IPS DF 19.7 (cell line): ENCODE data around the gene POLR2E.

Source experiments
- DNase-seq: peaks from one replicate; pipeline ENCODE4 v3.0.0-alpha.2; 2013; ENCODE audit warnings: low read depth, low spot score

Gene POLR2E

DNA sequence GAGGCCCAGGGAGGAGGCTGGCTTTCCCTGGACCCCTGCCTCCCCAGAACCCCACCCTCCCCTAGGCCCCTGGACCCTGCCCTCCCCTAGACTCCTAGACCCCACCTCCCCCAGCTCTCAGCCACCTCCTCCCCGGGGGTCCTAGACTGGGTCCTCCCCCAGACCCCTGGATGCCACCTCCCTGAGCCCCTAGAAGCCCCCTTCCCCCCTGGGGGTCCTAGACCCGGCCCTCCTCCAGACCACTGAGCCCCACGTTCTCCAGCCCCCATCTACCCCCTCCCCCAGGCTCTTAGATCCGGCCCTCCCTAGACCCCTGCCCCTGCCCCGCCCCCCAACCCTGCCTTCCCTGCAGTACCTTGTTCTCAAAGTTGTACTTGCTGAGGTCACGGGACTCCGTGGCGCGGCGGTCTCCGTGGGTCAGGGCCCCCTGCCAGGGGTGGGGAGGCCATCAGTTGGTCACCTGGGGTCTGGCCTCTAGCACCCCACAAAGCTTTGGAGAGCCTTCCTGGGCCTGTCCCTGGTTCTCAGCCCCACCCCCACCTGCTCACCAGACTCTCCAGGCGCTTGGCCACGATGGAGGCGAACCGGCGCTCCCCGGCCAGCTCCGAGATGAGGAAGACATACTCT, 16.6 kb upstream of the POLR2E start:
- DNase-seq = no peak

DNA sequence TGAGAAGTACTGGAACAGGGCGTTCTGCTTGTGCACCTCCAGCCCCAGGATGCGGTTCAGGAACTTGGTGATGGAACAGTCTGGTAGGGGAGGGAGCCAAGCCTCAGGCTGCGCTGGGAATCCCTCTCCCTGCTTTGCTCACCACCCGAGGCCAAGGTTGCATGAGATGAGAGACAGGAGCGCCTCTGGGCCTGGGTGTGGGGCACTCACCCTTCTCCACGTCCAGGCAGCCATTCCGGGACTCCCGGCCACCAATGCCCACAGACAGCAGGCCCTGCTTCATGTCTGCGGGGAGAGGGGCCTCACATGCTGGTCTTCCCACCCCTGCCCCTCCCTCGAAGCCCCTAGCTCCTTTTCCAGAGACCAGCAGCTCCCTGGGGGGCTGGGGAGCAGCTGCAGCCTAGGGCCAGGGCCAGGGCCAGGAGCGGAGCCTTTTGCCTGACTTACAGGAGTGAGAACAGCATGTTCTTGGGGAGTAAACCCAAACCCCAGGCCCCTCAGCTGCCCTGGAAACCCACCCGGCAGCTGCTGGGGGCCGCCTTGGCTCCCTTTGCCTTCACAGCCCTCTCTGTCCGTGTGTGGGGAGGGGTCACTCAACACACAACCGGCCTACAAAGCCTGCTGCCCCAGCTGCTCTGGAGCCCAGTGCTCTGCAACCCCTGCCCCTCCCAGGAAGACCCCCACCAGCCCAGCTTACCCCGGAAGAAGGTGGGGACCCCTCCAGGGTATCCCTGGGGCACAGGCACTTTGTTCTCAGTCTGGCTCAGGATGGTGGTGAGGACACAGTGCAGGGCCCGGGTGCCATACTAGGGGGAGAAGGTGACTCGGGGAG, 15.8 kb upstream of the POLR2E start:
- DNase-seq = no peak

DNA sequence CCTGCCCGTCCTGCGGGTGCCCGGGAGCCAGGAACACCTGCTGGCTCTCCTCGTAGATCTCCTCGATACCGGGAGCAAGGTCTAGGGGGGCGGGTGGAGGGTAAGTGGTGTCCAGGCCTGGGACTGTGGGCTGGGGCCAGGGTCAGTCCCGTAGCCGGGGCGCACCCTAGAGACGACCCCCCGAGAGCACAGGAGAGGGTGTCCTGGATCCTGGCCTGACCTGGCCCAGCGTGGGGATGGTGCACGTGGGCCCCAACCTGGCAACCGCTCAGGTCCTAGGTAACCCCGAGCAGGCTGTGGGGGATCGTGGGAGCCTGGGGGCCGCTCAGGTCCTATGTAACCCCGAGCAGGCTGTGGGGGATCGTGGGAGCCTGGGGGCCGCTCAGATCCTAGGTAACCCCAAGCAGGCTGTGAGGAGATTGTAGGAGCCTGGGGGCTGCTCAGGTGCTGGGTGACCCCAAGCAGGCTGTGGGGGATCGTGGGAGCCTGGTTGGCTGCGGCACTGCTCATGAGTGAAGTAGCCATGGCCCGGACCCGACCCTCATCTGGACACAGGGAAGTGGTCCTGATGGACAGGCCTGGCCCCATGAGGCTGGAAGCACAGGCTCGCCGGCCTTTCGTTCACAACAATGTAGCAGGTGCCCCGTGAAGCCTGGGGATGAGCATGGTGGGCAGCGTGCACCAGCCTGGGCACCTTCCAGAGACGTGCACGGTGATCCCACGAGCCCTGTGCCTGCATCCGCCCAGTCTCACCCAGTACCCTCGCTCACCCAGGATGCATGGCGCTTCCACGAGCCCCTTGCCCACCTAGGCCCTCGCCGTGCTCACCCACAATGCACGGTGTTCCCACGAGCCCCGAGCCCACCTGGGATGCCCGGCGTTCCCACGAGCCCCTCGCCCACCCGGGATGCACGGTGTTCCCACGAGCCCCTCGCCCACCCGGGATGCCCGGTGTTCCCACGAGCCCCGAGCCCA, 14.8 kb upstream of the POLR2E start:
- DNase-seq = no peak

DNA sequence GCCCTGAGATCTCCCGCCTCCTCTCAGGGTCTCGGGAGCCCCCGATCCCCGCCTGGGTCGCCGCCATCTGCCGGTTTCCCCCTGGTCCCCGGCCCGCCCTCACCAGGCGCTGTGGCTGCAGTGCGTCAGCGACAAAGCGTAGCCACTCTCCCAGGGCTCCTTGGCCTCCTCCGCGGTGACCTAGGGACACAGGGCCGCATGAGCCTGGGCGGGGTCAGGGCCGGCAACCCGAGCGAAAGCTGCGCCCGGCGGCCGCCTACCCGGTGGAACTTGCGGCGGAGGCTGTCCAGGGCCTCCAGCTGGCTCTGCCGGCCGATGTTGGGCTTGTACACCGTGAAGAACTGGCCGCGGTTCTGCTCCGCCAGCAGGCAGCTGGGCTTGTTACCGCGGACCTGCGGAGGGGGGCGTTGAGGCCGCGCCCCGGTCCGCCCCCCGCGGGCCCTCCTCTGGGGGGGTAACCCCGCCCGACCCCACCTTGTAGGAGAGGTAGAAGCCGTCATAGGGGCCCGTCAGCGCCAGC, 13.9 kb upstream of the POLR2E start:
- no peak for DNase-seq

DNA sequence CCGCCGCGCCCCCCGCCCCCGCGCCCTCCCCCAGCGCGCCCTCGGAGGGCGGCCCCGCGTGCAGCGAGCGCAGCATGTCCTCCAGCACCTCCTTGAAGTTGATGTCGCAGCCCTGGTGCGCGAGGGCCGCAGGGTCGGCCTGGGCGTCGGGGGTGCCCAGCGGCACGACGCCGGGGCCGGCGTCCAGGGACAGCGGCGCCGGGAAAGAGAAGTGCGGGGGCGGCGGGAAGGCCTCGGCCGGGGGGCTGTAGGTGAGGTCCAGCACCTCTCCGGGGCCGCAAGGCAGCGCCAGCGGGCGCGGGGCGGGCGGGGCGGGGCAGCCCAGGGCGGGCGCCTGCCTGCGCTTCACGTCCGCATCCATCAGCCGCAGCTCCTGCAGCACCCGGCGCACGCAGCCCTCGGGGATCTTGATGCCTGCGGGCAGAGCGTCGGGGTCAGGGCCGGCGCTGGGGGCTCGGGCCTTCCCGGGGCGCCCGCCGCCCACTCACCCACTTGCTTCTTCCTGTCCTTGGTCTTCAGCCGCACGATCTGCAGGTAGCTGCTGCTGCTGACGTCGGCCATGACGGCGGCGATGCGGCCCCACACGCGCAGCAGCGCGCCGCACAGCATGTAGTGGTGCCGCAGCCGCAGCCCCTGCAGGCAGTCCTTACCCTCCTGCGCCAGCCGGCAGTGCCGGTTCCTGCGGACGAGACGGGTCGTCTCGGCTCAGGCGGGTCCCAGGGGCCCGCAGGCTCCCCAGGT, 13.3 kb upstream of the POLR2E start:
- no peak for DNase-seq

DNA sequence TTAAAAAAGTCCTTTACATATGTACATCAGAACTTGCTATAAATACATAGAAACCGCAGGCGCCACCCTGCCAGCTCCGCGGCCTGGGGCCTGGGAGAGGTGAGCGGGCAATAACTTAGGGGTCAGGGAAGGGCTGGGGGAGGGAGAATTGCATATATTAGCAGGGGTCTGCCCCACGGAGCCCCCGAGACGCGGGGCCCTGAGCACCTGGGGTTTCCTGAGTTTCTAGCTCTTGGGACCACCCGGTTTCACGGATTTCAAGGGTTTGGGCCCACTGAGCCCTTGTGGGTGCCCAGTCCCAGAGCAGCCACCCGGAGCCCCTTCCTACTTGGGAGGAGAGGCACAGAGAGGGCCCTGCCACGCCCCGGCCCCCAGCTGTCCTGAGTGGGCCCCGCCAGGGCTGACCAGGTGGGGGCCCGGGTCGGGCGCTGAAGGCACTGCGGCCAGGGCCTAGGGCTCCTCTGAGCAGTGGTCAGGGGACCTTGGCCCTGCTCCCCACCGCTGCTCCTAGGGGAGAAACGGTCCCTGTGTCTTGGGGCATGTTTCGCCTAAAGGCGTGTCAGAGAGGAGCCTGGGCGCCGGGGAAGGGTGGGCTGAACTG, 12.6 kb upstream of the POLR2E start:
- DNase-seq = no peak

DNA sequence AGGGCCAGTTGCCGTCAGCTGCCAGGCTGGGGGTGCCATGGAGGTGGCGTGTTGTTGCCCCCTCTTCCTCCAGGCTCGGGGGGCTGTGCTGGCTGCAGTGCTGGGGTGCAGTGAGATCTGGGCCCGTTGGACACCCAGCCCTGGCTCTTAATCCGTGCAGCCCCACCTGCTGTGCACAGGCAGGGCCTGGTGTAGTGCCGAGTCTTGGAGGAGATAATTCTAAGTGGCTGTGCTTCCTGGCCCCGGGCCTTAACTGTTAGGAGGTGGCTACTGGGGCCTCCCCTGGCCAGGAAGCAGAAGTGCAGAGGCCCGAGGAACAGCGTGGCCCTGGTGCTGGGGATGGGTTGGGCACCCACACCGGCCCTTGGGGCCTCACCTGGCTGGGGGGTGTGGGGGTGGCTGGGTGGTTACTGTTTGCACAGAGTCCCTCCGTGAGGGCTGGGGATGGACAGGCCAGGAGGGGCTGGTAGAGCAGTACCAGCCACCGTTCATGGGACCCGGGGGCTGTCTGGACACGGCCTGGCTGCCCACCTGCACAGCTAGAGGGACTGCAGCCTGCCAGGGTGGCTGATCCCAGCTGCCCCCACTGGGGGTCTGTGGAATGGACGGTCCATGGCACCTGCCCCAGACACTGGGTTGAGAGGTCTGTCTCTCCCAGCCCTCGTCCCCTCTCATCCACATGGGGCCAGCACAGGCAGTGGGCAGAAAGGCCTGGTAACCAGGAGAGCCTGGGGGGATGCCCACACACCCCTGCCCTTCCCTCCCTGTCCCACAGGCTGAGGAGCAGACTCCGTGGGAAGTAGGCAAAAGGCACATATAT, 11.9 kb upstream of the POLR2E start:
- no peak for DNase-seq

DNA sequence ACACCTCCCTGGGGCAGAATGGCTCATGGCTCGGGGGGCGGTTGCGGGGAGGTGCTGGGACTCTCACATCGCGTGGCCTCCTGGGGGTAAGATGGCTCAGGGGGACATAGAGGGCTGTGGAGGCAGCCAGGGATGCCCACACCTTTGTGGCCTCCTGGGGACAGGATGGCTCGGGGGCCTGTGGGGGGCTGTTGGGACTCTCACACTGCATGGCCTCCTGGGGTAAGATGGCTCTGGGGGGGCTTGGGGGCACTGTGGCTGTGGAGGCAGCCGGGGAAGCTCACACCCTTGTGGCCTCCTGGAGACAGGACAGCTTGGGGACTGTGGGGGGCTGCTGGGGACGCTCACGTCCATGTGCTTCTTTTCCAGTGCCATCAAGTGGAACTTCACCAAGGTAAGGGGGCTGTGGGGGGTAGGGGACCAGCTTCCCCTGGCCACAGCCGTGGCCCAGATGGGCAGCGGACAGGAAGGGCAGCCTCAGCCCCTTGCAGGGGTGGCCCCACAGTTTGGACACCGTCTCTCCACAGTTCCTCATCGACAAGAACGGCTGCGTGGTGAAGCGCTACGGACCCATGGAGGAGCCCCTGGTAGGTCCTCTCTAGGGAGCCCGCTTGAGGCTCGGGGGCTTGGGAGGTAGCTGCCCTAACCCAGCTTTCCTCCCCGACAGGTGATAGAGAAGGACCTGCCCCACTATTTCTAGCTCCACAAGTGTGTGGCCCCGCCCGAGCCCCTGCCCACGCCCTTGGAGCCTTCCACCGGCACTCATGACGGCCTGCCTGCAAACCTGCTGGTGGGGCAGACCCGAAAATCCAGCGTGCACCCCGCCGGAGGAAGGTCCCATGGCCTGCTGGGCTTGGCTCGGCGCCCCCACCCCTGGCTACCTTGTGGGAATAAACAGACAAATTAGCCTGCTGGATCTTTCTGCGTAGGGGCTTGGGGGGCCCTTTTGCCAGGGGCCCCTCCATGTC, 11.0 kb upstream of the POLR2E start:
- DNase-seq = no peak

DNA sequence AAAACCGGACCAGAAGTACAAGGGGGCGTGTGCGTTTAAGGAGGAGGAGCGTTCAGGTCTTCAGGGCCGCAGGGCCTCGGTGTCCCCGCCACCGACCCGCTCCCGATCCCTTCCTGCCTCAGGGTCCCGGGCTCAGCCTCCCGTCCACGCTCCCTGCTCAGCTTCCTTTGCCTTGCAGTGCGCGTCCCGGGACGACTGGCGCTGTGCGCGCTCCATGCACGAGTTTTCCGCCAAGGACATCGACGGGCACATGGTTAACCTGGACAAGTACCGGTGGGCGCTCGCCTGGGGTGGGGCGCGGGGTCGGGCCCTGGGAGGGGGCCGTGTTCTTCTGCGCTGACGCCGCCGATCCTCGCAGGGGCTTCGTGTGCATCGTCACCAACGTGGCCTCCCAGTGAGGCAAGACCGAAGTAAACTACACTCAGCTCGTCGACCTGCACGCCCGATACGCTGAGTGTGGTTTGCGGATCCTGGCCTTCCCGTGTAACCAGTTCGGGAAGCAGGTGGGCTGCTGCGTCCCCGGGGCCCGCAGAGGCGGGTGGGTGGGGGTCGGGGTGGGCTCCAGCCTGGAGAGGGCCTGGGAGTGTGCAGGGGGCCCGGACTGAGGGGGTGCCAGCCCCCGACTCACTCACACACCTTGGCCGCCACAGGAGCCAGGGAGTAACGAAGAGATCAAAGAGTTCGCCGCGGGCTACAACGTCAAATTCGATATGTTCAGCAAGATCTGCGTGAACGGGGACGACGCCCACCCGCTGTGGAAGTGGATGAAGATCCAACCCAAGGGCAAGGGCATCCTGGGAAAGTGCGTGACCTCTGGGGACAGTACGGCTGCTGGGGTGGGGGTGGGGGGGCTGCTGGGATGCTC, 10.1 kb upstream of the POLR2E start:
- DNase-seq = no peak

DNA sequence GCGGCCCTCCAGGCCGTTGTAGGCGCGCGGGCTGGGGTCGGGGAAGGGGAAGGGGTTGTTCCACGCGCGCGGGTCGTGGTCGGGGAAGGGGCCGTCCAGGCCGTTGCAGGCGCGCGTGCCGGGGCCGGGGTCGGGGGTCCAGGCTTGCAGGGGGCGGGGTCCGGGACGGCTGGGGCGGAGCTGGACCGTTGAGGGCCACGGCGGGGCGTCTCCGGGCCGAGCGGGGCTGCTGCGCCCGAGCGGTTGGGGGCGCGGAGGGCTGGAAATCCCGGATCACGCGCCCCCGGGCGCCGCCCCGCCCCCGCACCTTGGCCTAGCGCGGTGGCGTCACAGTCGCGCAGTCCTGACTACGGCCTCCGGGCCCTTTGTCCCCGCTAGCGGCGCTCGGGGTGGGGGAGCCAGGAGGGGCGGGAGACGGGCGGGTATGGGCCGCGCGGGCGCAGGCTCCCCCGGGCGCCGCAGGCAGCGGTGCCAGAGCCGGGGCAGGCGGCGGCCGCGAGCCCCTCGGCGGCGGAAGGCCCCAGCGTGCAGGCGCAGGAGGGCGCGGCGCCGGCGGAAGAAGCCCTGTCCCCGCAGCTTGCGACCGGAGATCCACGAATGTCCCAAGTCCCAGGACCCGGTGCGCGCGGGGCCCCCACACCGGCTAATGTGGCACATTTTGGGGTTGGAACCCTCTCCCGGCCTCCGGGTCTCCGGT, 9.3 kb upstream of the POLR2E start:
- DNase-seq = no peak

DNA sequence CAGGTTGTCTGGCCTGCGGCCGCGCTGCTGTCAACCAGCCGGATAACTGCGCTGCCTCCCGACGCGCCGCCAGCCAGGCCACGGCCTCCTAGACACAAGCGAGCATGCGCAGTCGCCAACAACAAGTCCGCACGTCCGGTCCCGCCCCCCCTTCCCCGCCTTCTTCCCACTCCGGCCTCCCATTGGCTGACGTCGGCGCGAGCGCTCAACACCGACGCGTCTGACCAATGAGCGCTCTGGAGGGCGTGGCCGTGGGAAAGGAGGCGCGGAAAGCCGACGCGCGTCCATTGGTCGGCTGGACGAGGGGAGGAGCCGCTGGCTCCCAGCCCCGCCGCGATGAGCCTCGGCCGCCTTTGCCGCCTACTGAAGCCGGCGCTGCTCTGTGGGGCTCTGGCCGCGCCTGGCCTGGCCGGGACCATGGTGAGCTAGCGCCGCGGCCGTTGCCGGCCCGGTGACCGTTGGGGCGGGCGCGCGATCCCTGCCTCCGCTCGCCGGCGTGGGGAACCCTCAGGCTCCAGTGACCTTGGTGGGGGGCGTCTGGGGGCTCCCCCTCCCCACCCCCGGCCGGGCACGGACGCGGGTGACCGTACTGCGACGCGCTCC, 8.6 kb upstream of the POLR2E start, which contains the start of gene GPX4:
TSS of gene GPX4 (plus strand) at position 287 of the 603 bp plus-strand sequence. CDS start at position 337, 50 bp downstream.
- DNase-seq = peak; percentile 83

DNA sequence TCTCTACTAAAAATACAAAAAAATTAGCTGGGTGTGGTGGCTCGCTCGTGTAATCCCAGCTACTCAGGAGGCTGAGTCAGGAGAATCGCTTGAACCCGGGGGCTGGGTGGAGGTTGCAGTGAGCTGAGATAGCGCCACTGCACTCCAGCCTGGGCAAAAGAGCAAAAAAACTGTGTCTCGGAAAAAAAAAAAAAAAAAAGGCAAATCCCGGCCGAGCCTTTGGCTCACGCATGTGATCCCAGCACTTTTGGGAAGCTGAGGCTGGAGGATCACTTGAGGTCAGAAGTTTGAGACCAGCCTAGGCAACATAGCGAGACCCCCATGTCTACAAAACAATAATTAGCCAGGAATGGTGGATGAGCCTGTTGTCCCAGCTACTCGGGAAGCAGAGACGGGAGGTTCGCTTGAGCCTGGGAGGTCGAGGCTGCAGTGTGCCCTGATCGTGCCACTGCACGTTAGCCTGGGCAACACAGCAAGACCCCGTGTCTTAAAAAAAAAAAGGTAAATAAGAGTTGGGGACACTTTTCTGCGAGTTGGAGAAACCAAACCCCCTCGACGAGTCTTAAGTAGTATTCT, 8.0 kb upstream of the POLR2E start:
- no peak for DNase-seq

DNA sequence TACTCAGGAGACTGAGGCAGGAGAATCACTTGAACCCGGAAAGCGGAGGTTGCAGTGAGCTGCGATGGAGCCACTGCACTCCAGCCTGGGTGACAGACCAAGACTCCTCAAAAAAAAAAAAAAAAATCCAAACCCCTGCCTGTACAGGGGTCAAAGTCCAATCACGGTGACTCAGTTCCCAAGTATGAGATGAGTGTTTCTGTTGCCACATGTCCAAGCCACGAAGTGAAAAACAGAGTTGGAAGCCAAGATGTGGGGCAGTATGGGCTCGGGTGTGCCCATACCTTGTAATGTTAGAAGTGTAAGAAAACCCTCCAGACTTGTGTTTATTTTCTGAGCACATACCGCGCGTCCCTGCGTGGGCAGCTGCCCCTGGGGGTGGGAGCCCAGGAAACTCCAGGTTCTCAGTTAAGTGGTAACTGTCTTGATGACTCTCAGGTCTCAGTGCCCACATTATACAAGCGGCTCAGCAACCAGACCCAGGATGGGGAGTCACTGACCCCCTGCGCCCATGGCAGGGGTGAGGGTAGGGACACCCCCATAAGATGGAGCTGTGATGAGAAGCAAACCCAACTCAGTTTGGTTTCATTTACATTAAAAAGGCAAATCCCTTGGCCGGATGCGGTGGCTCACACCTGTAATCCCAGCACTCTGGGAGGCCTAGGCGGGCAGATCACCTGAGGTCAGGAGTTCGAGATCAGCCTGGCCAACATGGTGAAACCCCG, 7.4 kb upstream of the POLR2E start:
- DNase-seq = no peak

DNA sequence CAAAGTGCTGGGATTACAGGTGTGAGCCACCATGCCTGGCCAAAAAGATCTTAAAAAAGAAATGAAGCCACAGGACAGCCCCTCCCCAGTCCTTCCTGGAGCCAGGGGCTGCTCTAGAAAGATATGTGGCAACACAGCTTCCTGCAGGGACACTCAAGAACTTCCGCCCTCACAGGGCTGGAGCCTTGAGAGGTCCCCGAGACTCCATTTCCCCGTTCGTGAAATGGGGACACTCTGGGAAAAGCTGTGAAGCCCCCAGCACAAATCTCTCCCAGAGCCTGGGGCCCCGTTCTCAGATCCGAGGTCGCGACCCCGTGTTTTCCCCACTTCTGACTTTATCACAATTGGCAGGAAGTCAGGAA, 6.1 kb upstream of the POLR2E start:
- no peak for DNase-seq

DNA sequence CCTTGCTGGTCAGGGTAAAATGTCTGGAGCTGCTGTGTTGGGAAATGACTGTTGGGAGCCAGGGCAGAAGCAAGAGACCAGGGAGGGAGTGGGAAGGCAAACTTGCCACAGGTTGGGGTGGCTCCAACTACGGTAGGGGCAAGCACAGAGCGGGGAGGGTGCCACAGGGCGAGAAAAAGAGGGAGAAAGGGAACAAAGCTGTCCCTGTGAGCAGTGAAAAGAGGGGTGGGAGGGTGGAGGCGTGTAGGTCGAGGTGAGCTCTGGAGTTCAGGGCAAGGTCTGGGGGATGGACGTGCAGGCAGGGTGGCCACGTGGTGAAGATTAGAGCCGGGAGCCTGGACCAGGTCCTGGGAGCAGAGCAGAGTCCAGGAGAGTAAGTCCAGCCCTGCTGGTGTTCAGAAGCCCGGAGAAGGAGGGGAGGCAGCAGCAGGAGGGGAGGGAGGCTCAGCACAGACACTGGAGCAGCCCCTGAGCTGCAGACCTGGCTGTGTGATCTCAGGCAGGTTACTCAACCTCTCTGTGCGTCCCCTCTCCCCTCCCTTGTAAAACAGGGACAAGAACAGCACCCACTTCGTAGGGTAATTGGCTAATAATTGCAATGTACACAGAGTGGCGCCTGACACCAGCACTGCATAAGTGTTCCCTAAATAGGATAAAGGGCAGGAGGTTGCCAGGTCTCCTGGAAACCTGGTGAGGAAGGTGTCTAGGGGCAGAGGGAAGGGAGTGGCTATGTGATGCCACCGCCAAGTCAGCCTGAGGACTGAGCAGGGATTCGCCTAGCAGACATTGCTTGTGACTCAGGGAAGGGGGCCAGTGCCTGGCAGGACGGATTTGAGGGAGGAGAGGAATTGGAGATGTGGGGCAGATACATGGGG, 3.2 kb upstream of the POLR2E start:
- no peak for DNase-seq
